Tibial artery (tissue), 4 donors: ENCODE data around the gene SRPK1.

ENCODE experiments used
- DNase-seq, 2 donors: peaks; one replicate each; pipeline ENCODE4 v3.0.0-alpha.2; 2019
- H3K27ac ChIP-seq, 2 donors: fragments of 200-600 bp; sonication (generic) in 1 of 2; 1 replicate in 1 of 2; 2 replicates in 1 of 2; pipeline ENCODE4 v1.5.1; 2018 to 2019; ENCODE audit warnings: mild to moderate bottlenecking in 1 of 2
- H3K27me3 ChIP-seq, 2 donors: fragments of 200-600 bp; sonication (generic) in 1 of 2; one replicate each; pipeline versions ENCODE4 v1.5.1 to v1.6.0; 2016 to 2019
- H3K36me3 ChIP-seq, 3 donors: fragments of 200-600 bp; sonication (generic) in 2 of 3; one replicate each; pipeline ENCODE4 v1.5.1; 2016 to 2019; ENCODE audit warnings: mild to moderate bottlenecking in 2 of 3
- H3K4me1 ChIP-seq, 4 donors: fragments of 200-600 bp; sonication (generic) in 2 of 4; 1 replicate in 3 of 4; 2 replicates in 1 of 4; pipeline ENCODE4 v1.5.1; 2016 to 2019
- H3K4me3 ChIP-seq, 2 donors: fragments of 200-600 bp; sonication (generic) in 1 of 2; 1 replicate in 1 of 2; 2 replicates in 1 of 2; pipeline ENCODE4 v1.5.1; 2018 to 2019; ENCODE audit warnings: mild to moderate bottlenecking in 2 of 2
- H3K9me3 ChIP-seq, 3 donors: fragments of 200-600 bp; sonication (generic) in 1 of 3; one replicate each; pipeline ENCODE4 v1.5.1; 2016 to 2019
- CTCF ChIP-seq, 2 experiments: fragments of 200-600 bp in 1 of 2; fragments of 450-650 bp in 1 of 2; IDR thresholded peaks; one replicate each; pipeline ENCODE4 v1.5.1; 2017 to 2019; ENCODE audit warnings: antibody characterized with exemption in 2 of 2, mild to moderate bottlenecking in 1 of 2, moderate library complexity in 1 of 2
- intact Hi-C: fragments of 100-400 bp; cut with DNase I; formaldehyde crosslinking; loops from one replicate; pipeline ENCODE4 v1.15.0; 2023; ENCODE audit warnings: low total_unique reads

The SRPK1 gene

GRCh38 chr6:35920793-35921732 is at the start of gene SRPK1:
Gene SRPK1 (minus strand): TSS chr6:35921098. CDS start chr6:35921056, 42 bp downstream.
- H3K4me1 ChIP-seq: peaks cover 0 to 30% (median 13%) of the 10 kb centered on the region in 4 donors
- no peaks in the 10 kb centered on the region for H3K9me3 ChIP-seq
- H3K36me3 ChIP-seq: no peaks in the 10 kb centered on the region
- no peaks in the 10 kb centered on the region for H3K27me3 ChIP-seq
- H3K4me3 ChIP-seq: peak within 1 kb of the TSS; percentile 92 to 95
- peak within 1 kb of the TSS; percentile 70 to 80 for H3K27ac ChIP-seq
- TF ChIP-seq CTCF (IDR thresholded peaks at IDR 0.05): no peak
- intact Hi-C loops: no loop called here
- DNase-seq: peak; percentile 77 to 90

GRCh38 chr6:35970181-35970580 is 49.3 kb upstream of the SRPK1 start:
- intact Hi-C loops: no loop called here
- TF ChIP-seq CTCF (IDR thresholded peaks at IDR 0.05): no peak
- H3K4me3 ChIP-seq: no peak overlapping the region
- H3K27me3 ChIP-seq: no peaks in the 10 kb centered on the region
- H3K4me1 ChIP-seq: peaks cover 0 to 8% (median 0%) of the 10 kb centered on the region in 4 donors
- no peaks in the 10 kb centered on the region for H3K36me3 ChIP-seq
- H3K9me3 ChIP-seq: no peaks in the 10 kb centered on the region
- H3K27ac ChIP-seq: no peak overlapping the region
- DNase-seq: no peak

- Histone ChIP-seq H3K4me3 (no peak overlapping the region), H3K4me1 (peaks cover 0 to 8% (median 0%) of the 10 kb centered on the region in 4 donors), H3K9me3 (no peaks in the 10 kb centered on the region), H3K27ac (no peak overlapping the region), H3K36me3 (no peaks in the 10 kb centered on the region), H3K27me3 (no peaks in the 10 kb centered on the region)
- no peak for TF ChIP-seq CTCF (IDR thresholded peaks at IDR 0.05)
- intact Hi-C loops: no loop called here
- no peak for DNase-seq
Measured at GRCh38 chr6:35969646-35970045, 48.7 kb upstream of the SRPK1 start.

GRCh38 chr6:35968821-35969220 is 47.9 kb upstream of the SRPK1 start:
- DNase-seq: no peak
- H3K4me1 ChIP-seq: peaks cover 0 to 8% (median 0%) of the 10 kb centered on the region in 4 donors

GRCh38 chr6:35967076-35967774 is 46.3 kb upstream of the SRPK1 start:
- Histone ChIP-seq H3K36me3 (no peaks in the 10 kb centered on the region), H3K27me3 (no peaks in the 10 kb centered on the region), H3K27ac (no peak overlapping the region), H3K4me3 (no peak overlapping the region), H3K4me1 (peaks cover 0 to 1% (median 0%) of the 10 kb centered on the region in 4 donors), H3K9me3 (no peaks in the 10 kb centered on the region)
- DNase-seq: no peak
- TF ChIP-seq CTCF (IDR thresholded peaks at IDR 0.05): no peak
- intact Hi-C loops: no loop called here

More at GRCh38 chr6:35968821-35969220, 47.9 kb upstream of the SRPK1 start:
- Histone ChIP-seq H3K27ac (no peak overlapping the region), H3K27me3 (no peaks in the 10 kb centered on the region), H3K4me3 (no peak overlapping the region), H3K9me3 (no peaks in the 10 kb centered on the region), H3K36me3 (no peaks in the 10 kb centered on the region)
- intact Hi-C loops: no loop called here
- no peak for TF ChIP-seq CTCF (IDR thresholded peaks at IDR 0.05)
